Neutrophil (primary cell): ENCODE data around the gene VPS35L.
A peak's percentile ranks its signal among the peaks of the same experiment; 100 is the strongest.

ENCODE experiments used
- H3K27ac ChIP-seq: fragments of 200-600 bp; sonication (generic); 2 replicates; pipeline ENCODE4 v1.5.1; 2016; ENCODE audit warnings: mild to moderate bottlenecking, moderate library complexity
- H3K27me3 ChIP-seq: fragments of 200-600 bp; sonication (generic); 2 replicates; pipeline ENCODE4 v1.6.0; 2016; ENCODE audit warnings: mild to moderate bottlenecking
- H3K36me3 ChIP-seq: fragments of 200-600 bp; sonication (generic); 2 replicates; pipeline ENCODE4 v1.5.1; 2017
- H3K4me1 ChIP-seq, 2 experiments: fragments of 200-600 bp in 1 of 2; sonication (generic) in 1 of 2; 1 replicate in 1 of 2; 2 replicates in 1 of 2; pipeline versions ENCODE4 v1.5.1 to v1.6.1; 2013 to 2016; ENCODE audit warnings: low read depth in 1 of 2, low read length in 1 of 2, mild to moderate bottlenecking in 1 of 2, moderate library complexity in 1 of 2; ENCODE audit not compliant: control insufficient read depth in 1 of 2, insufficient read depth in 1 of 2
- H3K4me3 ChIP-seq, 2 experiments: fragments of 200-600 bp in 1 of 2; sonication (generic) in 1 of 2; 1 replicate in 1 of 2; 2 replicates in 1 of 2; pipeline ENCODE4 v1.5.1; 2013 to 2016; ENCODE audit warnings: low read depth in 1 of 2, low read length in 1 of 2, mild to moderate bottlenecking in 1 of 2, moderate library complexity in 1 of 2
- H3K9me3 ChIP-seq: fragments of 200-600 bp; sonication (generic); 2 replicates; pipeline ENCODE4 v1.5.1; 2016
- CTCF ChIP-seq: fragments of 200-600 bp; sonication (generic); IDR thresholded peaks from 2 replicates; pipeline ENCODE4 v1.5.1; 2016; ENCODE audit warnings: antibody characterized with exemption

The VPS35L gene

GRCh38 chr16:19515757-19516156, 39.7 kb upstream of the VPS35L start:
- peak overlapping the region; percentile 20 for H3K27ac ChIP-seq
- H3K36me3 ChIP-seq = peaks cover 25% of the 10 kb centered on the region
- peaks cover 39 to 55% of the 10 kb centered on the region in 2 experiments for H3K4me1 ChIP-seq
- no peaks in the 10 kb centered on the region for H3K9me3 ChIP-seq
- no peak overlapping the region for H3K4me3 ChIP-seq
- no peak for TF ChIP-seq CTCF
- no peaks in the 10 kb centered on the region for H3K27me3 ChIP-seq

GRCh38 chr16:19517424-19518089, 37.9 kb upstream of the VPS35L start:
- Histone ChIP-seq H3K27me3 (no peaks in the 10 kb centered on the region), H3K4me1 (peaks cover 50 to 59% of the 10 kb centered on the region in 2 experiments), H3K9me3 (no peaks in the 10 kb centered on the region), H3K4me3 (no peak overlapping the region), H3K36me3 (peaks cover 25% of the 10 kb centered on the region), H3K27ac (peak overlapping the region; percentile 2)
- TF ChIP-seq CTCF = no peak

- TF ChIP-seq CTCF = no peak
- no peak overlapping the region for H3K4me3 ChIP-seq
- no peaks in the 10 kb centered on the region for H3K27me3 ChIP-seq
- peaks cover 25% of the 10 kb centered on the region for H3K36me3 ChIP-seq
- H3K27ac ChIP-seq = no peak overlapping the region
- H3K9me3 ChIP-seq = no peaks in the 10 kb centered on the region
- H3K4me1 ChIP-seq = peaks cover 51 to 57% of the 10 kb centered on the region in 2 experiments
These were observed 37.1 kb upstream of the VPS35L start for GRCh38 chr16:19518388-19518787.

- no peaks in the 10 kb centered on the region for H3K27me3 ChIP-seq
- H3K36me3 ChIP-seq = peaks cover 17% of the 10 kb centered on the region
- peak overlapping the region; percentile 91 for H3K27ac ChIP-seq
- peak overlapping the region; percentile 85 to 98 for H3K4me3 ChIP-seq
- peaks cover 53 to 59% of the 10 kb centered on the region in 2 experiments for H3K4me1 ChIP-seq
- no peaks in the 10 kb centered on the region for H3K9me3 ChIP-seq
- no peak for TF ChIP-seq CTCF
These were observed 34.6 kb upstream of the VPS35L start for GRCh38 chr16:19520861-19521331.

- Histone ChIP-seq H3K36me3 (peaks cover 9% of the 10 kb centered on the region), H3K27ac (peak within 1 kb of the TSS; percentile 91), H3K4me1 (peaks cover 53 to 59% of the 10 kb centered on the region in 2 experiments), H3K9me3 (no peaks in the 10 kb centered on the region), H3K4me3 (peak within 1 kb of the TSS; percentile 85 to 98), H3K27me3 (no peaks in the 10 kb centered on the region)
- TF ChIP-seq CTCF = peak; percentile 38
These were observed 33.8 kb upstream of the VPS35L start, which contains the start of gene GDE1 for GRCh38 chr16:19521471-19522396. Gene GDE1, minus strand, starts transcription at chr16:19522098. Its CDS starts 134 bp downstream, at chr16:19521964.
